SK-N-SH (cell line): Measurements from ENCODE around the gene SEC24B.

ENCODE experiments used
- CHD2 ChIP-seq: fragments of 150-350 bp; IDR thresholded peaks from 2 replicates; pipeline ENCODE4 v1.6.1; 2018; ENCODE audit warnings: low read length; ENCODE audit not compliant: partially characterized antibody
- CTCF ChIP-seq: fragments of 200-600 bp; sonication (generic); IDR thresholded peaks from 2 replicates; pipeline ENCODE4 v1.6.1; 2017; ENCODE audit warnings: antibody characterized with exemption, mild to moderate bottlenecking, moderate library complexity
- EP300 ChIP-seq, 2 experiments: IDR thresholded peaks; 2 replicates each; pipeline versions ENCODE4 v1.4.0 to v1.6.1; 2012; ENCODE audit warnings: borderline replicate concordance in 1 of 2, low read depth in 1 of 2, low read length in 1 of 2
- MAX ChIP-seq: IDR thresholded peaks from 2 replicates; pipeline ENCODE4 v1.4.0; 2012; ENCODE audit warnings: low read depth
- PBX3 ChIP-seq: IDR thresholded peaks from 2 replicates; pipeline ENCODE4; 2012
- POLR2AphosphoS5 ChIP-seq: IDR thresholded peaks from 2 replicates; pipeline ENCODE4 v1.6.1; 2012; ENCODE audit warnings: low read depth, low read length
- RXRA ChIP-seq: IDR thresholded peaks from 2 replicates; pipeline ENCODE4 v1.4.0; 2012; ENCODE audit warnings: low read depth, mild to moderate bottlenecking, borderline replicate concordance
- TAF1 ChIP-seq: IDR thresholded peaks from 2 replicates; pipeline ENCODE4 v1.6.1; 2012; ENCODE audit warnings: low read depth, mild to moderate bottlenecking, low read length, moderate library complexity, borderline replicate concordance
- TCF12 ChIP-seq: IDR thresholded peaks from 2 replicates; pipeline ENCODE4 v1.4.0; 2012
- ZBTB33 ChIP-seq: IDR thresholded peaks from 2 replicates; pipeline ENCODE4 v1.4.0; 2012; ENCODE audit warnings: low read depth, borderline replicate concordance
- TF ChIP-seq, protein P1 (sequence below): fragments of 150-350 bp; IDR thresholded peaks from 2 replicates; pipeline ENCODE4 v1.6.1; 2017; ENCODE audit warnings: antibody characterized with exemption, low read length, low read depth, borderline replicate concordance

- no peak for TF ChIP-seq CTCF
- TF ChIP-seq TAF1: no peak
- TF ChIP-seq, protein P1, sequence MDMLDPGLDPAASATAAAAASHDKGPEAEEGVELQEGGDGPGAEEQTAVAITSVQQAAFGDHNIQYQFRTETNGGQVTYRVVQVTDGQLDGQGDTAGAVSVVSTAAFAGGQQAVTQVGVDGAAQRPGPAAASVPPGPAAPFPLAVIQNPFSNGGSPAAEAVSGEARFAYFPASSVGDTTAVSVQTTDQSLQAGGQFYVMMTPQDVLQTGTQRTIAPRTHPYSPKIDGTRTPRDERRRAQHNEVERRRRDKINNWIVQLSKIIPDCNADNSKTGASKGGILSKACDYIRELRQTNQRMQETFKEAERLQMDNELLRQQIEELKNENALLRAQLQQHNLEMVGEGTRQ: no peak
- no peak for TF ChIP-seq ZBTB33
- TF ChIP-seq RXRA: no peak
- no peak for TF ChIP-seq MAX
- no peak for TF ChIP-seq CHD2
- TF ChIP-seq POLR2AphosphoS5: no peak
- no peak for TF ChIP-seq TCF12
- TF ChIP-seq PBX3: no peak
- no peak for TF ChIP-seq EP300 (IDR thresholded peaks at IDR 0.05; ENCODE audit: borderline replicate concordance in 1 of 2, low read depth in 1 of 2, low read length in 1 of 2)
Measured at GRCh38 chr4:109506890-109507289, 73.3 kb downstream of the SEC24B start.
